Stimulated activated CD8-positive, alpha-beta memory T cell treated with anti-CD3 and anti-CD28 coated beads, Interleukin-7, amount 100 ng/mL, for 24 hours (primary cell): Measurements from ENCODE around the gene ACLY.
"Not testable (repeated sequence)": the region's sequence is repeated elsewhere in the genome, so short reads cannot be mapped to it uniquely, and the experiment has no call there.

Source experiments
- DNase-seq: peaks from one replicate; pipeline ENCODE4 v3.0.0-alpha.2; 2020; ENCODE audit warnings: low read depth

The ACLY gene

GRCh38 chr17:41939693-41940090 is 20.9 kb upstream of the ACLY start:
- no peak for DNase-seq

- no peak for DNase-seq
Measured at GRCh38 chr17:41939044-41939692, 20.4 kb upstream of the ACLY start.

- no peak for DNase-seq
Measured at GRCh38 chr17:41937970-41938954, 19.5 kb upstream of the ACLY start.

- DNase-seq, result no peak
Measured at GRCh38 chr17:41935641-41936040, 16.9 kb upstream of the ACLY start.

- no peak for DNase-seq
Measured at GRCh38 chr17:41932816-41933389, 14.2 kb upstream of the ACLY start.

GRCh38 chr17:41931715-41932114 is 13.0 kb upstream of the ACLY start:
- not testable (repeated sequence) for DNase-seq

- not testable (repeated sequence) for DNase-seq
Measured at GRCh38 chr17:41930833-41931156, 12.0 kb upstream of the ACLY start.

GRCh38 chr17:41930009-41930832 is 11.5 kb upstream of the ACLY start, which contains the start of gene ODAD4:
ODAD4 (plus strand) TSS chr17:41930617; CDS start chr17:41930724, 107 bp downstream.
- peak; percentile 96 for DNase-seq

GRCh38 chr17:41928693-41929251 is 10.0 kb upstream of the ACLY start:
- DNase-seq, result no peak

- no peak for DNase-seq
Measured at GRCh38 chr17:41925991-41926590, 7.3 kb upstream of the ACLY start.

- no peak for DNase-seq
Measured at GRCh38 chr17:41920580-41920955, 1.8 kb upstream of the ACLY start.

GRCh38 chr17:41919840-41920579 is 1.3 kb upstream of the ACLY start:
- no peak for DNase-seq

- DNase-seq, result no peak
Measured at GRCh38 chr17:41919165-41919817, 540 bp upstream of the ACLY start.

- DNase-seq, result peak; percentile 9
Measured at GRCh38 chr17:41917679-41918313, 955 bp downstream of the ACLY start.

- no peak for DNase-seq
Measured at GRCh38 chr17:41917192-41917591, 1.6 kb downstream of the ACLY start.

GRCh38 chr17:41915566-41915965 is 3.2 kb downstream of the ACLY start:
- no peak for DNase-seq

- DNase-seq, result no peak
Measured at GRCh38 chr17:41915020-41915419, 3.7 kb downstream of the ACLY start.

GRCh38 chr17:41914358-41914766 is 4.4 kb downstream of the ACLY start:
- no peak for DNase-seq

GRCh38 chr17:41913798-41914197 is 5.0 kb downstream of the ACLY start:
- no peak for DNase-seq

GRCh38 chr17:41912925-41913324 is 5.8 kb downstream of the ACLY start:
- no peak for DNase-seq
